ENCODE data around the gene GGN. TPM values are rescaled to one million over a fixed set of nuclear protein-coding genes. Genes with fewer than 3 reads are reported as not detected.
A peak's percentile ranks its signal among the peaks of the same experiment; 100 is the strongest.
"Not testable (repeated sequence)": the region's sequence is repeated elsewhere in the genome, so short reads cannot be mapped to it uniquely, and the experiment has no call there.

Gene GGN
- total RNA-seq, 1 experiment from 2014 or later: 1.3 TPM

- DNase-seq (ENCODE audit: low read depth): peak; percentile 52
Measured at GRCh38 chr19:38362076-38362945, 25.5 kb downstream of the GGN start.

DNA sequence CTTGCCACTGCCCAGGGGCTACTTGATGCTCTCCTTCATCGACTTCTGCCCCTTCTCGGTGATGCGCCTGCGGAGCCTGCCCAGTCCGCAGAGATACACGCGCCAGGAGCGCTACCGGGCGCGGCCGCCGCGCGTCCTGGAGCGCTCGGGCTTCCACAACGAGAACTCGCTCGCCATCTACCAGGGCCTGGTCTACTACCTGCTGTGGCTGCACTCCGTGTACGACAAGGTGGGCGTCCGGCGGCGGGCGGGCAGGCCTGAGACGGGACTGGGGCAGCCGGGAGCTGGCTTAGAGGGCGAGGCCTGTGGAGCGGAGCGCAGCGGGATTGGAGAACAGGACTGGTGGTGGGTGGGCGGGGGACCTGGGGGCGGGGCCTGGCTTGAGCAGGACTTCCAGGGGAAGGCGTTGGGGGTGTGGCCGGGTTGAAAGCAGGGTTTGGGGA, 26.2 kb downstream of the GGN start:
- peak; percentile 51 for DNase-seq (ENCODE audit: low read depth)

DNA sequence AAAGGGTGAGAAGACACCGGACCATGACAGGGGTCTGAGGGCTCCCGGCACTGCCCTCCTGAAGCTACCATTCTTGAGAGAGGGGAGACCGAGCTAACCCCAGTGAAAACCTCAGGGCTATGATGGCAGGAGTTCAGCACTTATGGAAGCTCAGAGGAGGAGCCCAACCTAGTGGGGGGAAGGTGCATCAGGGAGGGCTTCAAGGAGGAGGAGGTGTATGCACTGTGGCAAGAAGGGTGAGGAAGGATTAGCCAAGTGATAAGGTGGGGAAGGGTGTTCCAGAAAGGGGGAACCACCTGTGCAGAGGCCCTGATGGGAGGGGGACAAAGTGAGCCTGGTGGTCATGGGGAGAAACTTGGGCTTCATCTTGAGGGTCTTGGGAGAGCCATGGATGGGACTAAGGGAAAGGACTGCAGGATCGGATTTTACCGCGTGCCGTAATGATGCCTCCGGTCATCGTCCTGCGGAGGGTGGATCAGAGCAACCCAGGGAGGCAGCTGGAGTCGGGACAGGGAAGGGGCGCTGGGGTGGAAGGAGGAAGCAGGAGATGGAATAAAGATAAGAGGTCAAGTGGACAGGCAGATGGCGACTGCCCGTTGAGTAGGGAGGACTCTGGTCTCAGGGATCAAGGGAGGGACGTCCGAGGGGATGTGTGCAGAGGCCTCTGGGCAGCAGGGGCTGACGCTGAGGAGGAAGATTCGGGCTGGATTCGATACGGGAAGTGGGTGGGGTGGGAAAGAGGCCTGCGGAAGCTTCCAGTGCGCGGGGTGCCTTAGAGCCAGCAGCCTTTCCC, 26.8 kb downstream of the GGN start:
- DNase-seq (ENCODE audit: low read depth): no peak

DNA sequence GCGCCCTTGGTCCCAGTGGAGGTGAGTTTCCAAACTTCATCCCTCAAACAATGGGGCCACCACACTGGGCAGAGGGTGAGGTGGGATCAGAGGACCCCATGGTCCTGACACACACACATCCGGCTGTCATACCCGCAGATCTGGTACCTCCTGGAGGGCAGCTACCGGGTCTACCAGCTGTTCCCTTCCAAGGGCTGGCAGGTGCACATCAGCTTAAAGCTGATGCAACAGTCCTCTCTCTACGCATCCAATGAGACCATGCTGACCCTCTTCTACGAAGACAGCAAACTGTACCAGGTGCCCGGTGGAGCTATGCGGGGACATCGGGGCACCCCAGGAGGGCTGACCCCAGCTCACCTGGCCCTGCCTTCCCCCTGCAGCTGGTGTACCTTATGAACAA, 27.5 kb downstream of the GGN start:
- DNase-seq (ENCODE audit: low read depth): no peak

GRCh38 chr19:38359242-38360021, 28.4 kb downstream of the GGN start:
- no peak for DNase-seq (ENCODE audit: low read depth)

DNA sequence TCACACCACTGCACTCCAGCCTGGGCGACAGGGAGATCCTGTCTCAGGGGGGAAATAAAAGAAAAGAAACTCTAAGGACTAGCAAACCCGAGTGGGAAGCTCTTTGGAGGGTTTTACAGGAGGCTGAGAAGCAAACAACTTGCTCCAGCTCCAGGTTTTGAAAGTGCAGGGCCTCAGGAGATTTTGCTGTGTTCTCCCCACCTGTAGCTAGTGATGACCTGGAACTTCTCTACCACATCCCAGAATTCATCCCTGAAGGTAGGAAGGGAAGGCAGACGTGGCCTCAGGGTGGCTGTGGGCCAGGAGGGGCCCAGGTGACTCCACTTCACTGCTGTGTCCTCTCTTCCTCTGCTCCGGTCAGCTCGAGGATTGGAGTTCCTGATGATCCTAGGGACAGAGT, 29.8 kb downstream of the GGN start:
- no peak for DNase-seq (ENCODE audit: low read depth)

GRCh38 chr19:38355728-38356725, 31.8 kb downstream of the GGN start:
- no peak for DNase-seq (ENCODE audit: low read depth)

DNA sequence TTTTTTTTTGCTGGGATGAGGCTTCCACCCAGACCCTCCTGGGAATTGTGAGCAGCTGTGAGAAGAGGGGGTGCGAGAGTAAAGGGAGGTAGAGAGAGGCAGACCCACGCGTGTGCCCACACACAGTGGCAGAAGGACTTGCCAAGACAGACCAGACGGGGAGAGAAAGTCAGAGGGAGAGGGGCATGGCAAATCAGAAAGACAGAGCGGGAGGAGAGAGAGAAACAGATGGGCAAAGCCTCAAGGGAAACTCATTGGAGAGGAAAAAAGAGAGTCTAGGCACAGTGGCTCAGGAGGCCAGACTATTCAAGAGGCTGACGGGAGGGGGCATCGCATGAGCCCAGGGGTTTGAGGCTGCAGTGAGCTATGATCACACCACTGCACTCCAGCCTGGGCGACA, 35.2 kb downstream of the GGN start:
- DNase-seq (ENCODE audit: low read depth): peak; percentile 10

DNA sequence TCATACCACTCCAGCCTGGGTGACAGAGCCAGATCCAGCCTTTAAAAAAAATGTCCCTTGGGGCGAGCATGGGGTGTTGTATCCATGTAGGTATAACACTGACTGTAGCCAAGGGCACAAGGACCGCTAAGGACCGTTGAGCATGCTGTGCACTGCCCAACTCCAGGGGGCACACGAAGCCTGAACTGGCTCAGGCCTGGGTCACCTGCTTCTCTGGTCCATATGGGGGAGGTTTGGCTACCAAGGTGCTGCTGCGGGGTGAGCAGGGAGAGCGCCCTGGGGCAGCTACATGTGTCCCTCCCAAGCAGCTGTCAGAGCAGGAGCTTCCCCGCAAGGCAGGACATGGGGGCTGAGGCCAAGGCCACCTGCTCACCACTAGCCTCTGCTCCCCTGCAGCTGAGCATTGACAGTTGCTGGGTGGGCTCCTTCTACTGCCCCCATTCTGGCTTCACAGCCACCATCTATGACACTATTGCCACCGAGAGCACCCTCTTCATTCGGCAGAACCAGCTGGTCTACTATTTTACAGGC, 35.9 kb downstream of the GGN start:
- DNase-seq (ENCODE audit: low read depth): no peak

GRCh38 chr19:38350883-38351282, 37.0 kb downstream of the GGN start:
- no peak for DNase-seq (ENCODE audit: low read depth)

DNA sequence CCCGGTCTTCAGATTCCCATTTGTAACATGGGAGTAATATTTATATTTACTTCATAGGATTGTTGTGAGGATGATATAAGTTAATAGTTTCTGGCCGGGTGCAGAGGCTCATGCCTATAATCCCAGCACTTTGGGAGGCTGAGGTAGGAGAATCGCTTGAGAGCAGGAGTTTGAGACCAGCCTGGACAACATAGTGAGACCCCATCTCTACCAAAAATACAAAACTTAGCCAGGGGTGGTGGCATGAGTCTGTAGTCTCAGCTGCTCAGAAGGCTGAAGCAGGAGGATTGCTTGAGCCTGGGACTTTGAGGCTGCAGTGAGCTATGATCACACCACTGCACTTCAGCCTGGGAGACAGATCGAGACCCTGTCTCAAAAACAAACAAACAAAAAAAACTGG, 41.0 kb downstream of the GGN start:
- no peak for DNase-seq (ENCODE audit: low read depth)

DNA sequence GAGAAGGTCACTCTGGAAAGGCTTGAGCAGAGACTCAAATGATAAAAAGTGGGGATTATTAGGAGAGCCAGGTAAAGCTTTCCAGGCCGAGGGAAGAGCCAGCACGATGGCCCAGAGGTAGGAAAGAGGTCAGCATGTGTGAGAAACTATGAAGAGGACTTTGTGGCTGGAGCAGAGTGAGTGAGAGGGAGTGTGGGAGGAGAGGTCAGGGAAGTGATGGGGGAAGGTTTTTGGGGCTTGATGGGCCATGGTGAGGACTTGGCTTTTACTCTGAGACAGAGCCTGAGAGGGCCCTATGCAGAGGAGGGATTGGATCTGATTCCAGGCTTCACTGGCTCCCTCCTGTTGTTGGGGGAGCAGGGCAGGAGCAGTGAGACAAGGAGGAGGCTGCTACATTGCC, 46.9 kb downstream of the GGN start:
- DNase-seq (ENCODE audit: low read depth): no peak

GRCh38 chr19:38339011-38339410, 48.8 kb downstream of the GGN start:
- not testable (repeated sequence) for DNase-seq (ENCODE audit: low read depth)

- DNase-seq (ENCODE audit: low read depth): no peak
Measured at GRCh38 chr19:38337360-38337653, 50.5 kb downstream of the GGN start.

DNA sequence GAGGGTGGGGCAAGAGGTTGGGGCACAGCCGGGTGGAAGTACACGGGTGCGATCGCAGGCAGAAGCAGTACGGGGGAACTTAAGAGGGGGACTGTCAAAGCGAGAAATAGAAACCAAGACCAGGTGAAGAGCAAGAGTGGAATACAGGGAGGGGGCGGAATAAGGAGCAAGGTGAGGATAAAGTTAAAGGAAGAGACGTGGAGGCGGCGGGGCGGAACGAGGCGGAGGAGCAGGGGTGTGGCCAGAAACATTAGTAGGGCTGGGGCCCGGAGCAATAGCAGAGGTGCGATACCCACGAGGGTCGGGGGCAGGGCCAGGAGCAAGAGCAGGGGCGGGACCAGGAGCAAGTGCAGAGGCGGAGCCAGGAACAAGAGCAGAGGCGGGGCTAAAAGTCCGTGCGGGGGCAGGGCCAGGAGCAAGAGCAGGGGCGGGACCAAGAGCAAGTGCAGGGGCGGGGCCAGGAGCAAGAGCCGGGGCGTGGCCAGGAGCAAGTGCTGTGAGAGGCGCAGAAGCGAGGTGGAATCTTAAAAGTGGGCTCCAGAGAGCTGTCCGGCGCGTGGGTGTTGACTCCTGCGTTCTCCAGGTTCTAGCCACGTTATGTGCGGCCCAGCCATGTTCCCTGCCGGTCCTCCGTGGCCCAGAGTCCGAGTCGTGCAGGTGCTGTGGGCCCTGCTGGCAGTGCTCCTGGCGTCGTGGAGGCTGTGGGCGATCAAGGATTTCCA, 51.0 kb downstream of the GGN start:
- DNase-seq (ENCODE audit: low read depth): peak; percentile 76

- DNase-seq (ENCODE audit: low read depth): peak; percentile 92
Measured at GRCh38 chr19:38335949-38336637, 51.7 kb downstream of the GGN start.

All from LHCN-M2 (cell line).